HepG2 (cell line): ENCODE measurements around the gene CERS6.

ENCODE experiments used
- ARNTL ChIP-seq: sonication (generic); formaldehyde crosslinking; IDR thresholded peaks from 2 replicates; pipeline ENCODE4 v1.4.0; 2020; ENCODE audit warnings: mild to moderate bottlenecking, missing genetic modification reagents
- PHF5A ChIP-seq: IDR thresholded peaks from one replicate; pipeline ENCODE4 v1.6.1; 2018; ENCODE audit warnings: low read depth, missing genetic modification reagents; ENCODE audit not compliant: unreplicated experiment
- TARDBP ChIP-seq: sonication (generic); formaldehyde crosslinking; IDR thresholded peaks from 2 replicates; pipeline ENCODE4 v1.8.0; 2022; ENCODE audit warnings: mild to moderate bottlenecking, missing genetic modification reagents
- ZNF331 ChIP-seq: sonication (generic); formaldehyde crosslinking; IDR thresholded peaks from 2 replicates; pipeline ENCODE4 v1.4.0; 2020; ENCODE audit warnings: missing genetic modification reagents
- ZNF570 ChIP-seq: sonication (generic); formaldehyde crosslinking; IDR thresholded peaks from 2 replicates; pipeline ENCODE4 v1.4.0; 2020; ENCODE audit warnings: mild to moderate bottlenecking, missing genetic modification reagents, borderline replicate concordance
- TF ChIP-seq, protein P1 (sequence below): sonication (generic); formaldehyde crosslinking; IDR thresholded peaks from 2 replicates; pipeline ENCODE4 v1.9.0; 2022; ENCODE audit warnings: low read depth, missing genetic modification reagents
- TF ChIP-seq, protein P2 (sequence below): sonication (generic); formaldehyde crosslinking; IDR thresholded peaks from 2 replicates; pipeline ENCODE4 v1.4.0; 2020; ENCODE audit warnings: missing genetic modification reagents

DNA sequence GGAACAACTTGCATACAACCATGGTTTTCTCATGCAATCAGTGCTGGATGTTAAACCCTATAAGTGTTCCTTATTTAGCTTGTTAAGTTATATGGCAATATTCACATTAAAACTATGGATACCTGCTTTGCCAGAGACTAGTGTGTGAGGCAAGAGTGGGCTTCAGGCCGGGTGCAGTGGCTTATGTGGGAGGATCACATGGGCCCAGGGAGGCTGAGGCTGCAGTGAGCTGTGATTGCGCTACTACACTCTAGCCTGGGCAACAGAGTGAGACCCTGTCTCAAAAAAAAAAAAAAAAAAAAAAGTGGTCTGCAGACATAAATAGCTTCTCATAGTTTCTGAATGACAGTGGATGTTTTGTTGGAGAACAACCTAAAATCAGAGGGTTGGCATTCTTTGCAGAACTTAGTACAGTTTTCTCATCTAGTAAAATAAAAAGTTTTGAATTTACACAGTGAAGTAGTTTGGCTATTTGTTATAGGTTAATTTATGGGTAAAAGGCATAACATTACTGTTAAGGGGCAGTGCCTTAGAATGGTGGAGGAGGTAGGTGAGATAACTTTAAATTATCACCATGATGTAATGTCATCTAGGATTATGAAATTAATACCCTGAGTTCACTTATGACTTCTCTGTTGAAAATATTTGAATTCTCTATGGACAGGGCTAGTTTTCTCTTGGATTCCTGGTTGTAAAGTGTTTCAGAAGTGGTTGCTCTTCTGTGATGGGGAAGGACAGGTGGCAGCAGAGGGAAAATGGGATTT, 5.3 kb downstream of the CERS6 start:
- TF ChIP-seq, protein P1, sequence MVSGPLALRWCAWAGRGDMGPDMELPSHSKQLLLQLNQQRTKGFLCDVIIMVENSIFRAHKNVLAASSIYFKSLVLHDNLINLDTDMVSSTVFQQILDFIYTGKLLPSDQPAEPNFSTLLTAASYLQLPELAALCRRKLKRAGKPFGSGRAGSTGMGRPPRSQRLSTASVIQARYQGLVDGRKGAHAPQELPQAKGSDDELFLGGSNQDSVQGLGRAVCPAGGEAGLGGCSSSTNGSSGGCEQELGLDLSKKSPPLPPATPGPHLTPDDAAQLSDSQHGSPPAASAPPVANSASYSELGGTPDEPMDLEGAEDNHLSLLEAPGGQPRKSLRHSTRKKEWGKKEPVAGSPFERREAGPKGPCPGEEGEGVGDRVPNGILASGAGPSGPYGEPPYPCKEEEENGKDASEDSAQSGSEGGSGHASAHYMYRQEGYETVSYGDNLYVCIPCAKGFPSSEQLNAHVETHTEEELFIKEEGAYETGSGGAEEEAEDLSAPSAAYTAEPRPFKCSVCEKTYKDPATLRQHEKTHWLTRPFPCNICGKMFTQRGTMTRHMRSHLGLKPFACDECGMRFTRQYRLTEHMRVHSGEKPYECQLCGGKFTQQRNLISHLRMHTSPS (CRISPR knock-in tag), result no peak
- TF ChIP-seq TARDBP (CRISPR knock-in tag) (no peak), ARNTL (CRISPR knock-in tag) (no peak), PHF5A (no peak), ZNF331 (CRISPR knock-in tag) (no peak), ZNF570 (CRISPR knock-in tag) (no peak)
- TF ChIP-seq, protein P2, sequence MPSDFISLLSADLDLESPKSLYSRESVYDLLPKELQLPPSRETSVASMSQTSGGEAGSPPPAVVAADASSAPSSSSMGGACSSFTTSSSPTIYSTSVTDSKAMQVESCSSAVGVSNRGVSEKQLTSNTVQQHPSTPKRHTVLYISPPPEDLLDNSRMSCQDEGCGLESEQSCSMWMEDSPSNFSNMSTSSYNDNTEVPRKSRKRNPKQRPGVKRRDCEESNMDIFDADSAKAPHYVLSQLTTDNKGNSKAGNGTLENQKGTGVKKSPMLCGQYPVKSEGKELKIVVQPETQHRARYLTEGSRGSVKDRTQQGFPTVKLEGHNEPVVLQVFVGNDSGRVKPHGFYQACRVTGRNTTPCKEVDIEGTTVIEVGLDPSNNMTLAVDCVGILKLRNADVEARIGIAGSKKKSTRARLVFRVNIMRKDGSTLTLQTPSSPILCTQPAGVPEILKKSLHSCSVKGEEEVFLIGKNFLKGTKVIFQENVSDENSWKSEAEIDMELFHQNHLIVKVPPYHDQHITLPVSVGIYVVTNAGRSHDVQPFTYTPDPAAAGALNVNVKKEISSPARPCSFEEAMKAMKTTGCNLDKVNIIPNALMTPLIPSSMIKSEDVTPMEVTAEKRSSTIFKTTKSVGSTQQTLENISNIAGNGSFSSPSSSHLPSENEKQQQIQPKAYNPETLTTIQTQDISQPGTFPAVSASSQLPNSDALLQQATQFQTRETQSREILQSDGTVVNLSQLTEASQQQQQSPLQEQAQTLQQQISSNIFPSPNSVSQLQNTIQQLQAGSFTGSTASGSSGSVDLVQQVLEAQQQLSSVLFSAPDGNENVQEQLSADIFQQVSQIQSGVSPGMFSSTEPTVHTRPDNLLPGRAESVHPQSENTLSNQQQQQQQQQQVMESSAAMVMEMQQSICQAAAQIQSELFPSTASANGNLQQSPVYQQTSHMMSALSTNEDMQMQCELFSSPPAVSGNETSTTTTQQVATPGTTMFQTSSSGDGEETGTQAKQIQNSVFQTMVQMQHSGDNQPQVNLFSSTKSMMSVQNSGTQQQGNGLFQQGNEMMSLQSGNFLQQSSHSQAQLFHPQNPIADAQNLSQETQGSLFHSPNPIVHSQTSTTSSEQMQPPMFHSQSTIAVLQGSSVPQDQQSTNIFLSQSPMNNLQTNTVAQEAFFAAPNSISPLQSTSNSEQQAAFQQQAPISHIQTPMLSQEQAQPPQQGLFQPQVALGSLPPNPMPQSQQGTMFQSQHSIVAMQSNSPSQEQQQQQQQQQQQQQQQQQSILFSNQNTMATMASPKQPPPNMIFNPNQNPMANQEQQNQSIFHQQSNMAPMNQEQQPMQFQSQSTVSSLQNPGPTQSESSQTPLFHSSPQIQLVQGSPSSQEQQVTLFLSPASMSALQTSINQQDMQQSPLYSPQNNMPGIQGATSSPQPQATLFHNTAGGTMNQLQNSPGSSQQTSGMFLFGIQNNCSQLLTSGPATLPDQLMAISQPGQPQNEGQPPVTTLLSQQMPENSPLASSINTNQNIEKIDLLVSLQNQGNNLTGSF, result no peak
